SK-N-SH treated with all-trans-retinoic acid at 6 μM for 48 hours (cell line): ENCODE results near the gene ARRDC4.

Source experiments
- ARNTL ChIP-seq: fragments of 450-650 bp; formaldehyde crosslinking; IDR thresholded peaks from 2 replicates; pipeline ENCODE4 v1.5.0; 2020; ENCODE audit warnings: low read depth, mild to moderate bottlenecking, moderate library complexity, borderline replicate concordance
- CSDC2 ChIP-seq: fragments of 250-450 bp; sonication (Bioruptor Pico); IDR thresholded peaks from 2 replicates; pipeline ENCODE4 v1.5.0; 2020; ENCODE audit warnings: mild to moderate bottlenecking, moderate library complexity
- ESRRG ChIP-seq: fragments of 250-450 bp; sonication (Bioruptor Pico); IDR thresholded peaks from 2 replicates; pipeline ENCODE4 v1.6.1; 2021; ENCODE audit warnings: mild to moderate bottlenecking
- OSR1 ChIP-seq: fragments of 250-450 bp; sonication (Bioruptor Pico); IDR thresholded peaks from 2 replicates; pipeline ENCODE4 v1.8.0; 2022; ENCODE audit warnings: moderate library complexity, mild to moderate bottlenecking, inconsistent platforms
- TCF4 ChIP-seq: fragments of 250-450 bp; sonication (Bioruptor Pico); IDR thresholded peaks from 2 replicates; pipeline ENCODE4 v1.8.0; 2021; ENCODE audit warnings: mild to moderate bottlenecking, moderate library complexity, borderline replicate concordance
- TOX ChIP-seq: fragments of 250-450 bp; sonication (Bioruptor Pico); IDR thresholded peaks from 2 replicates; pipeline ENCODE4 v1.8.0; 2021; ENCODE audit warnings: mild to moderate bottlenecking, moderate library complexity, borderline replicate concordance
- ZC3H10 ChIP-seq: fragments of 250-450 bp; sonication (Bioruptor Pico); IDR thresholded peaks from 2 replicates; pipeline ENCODE4 v1.5.1; 2021; ENCODE audit warnings: mild to moderate bottlenecking, moderate library complexity
- ZFP3 ChIP-seq: fragments of 250-450 bp; sonication (Bioruptor Pico); IDR thresholded peaks from 2 replicates; pipeline ENCODE4 v1.5.0; 2020; ENCODE audit warnings: mild to moderate bottlenecking, moderate library complexity
- ZNF565 ChIP-seq: fragments of 450-650 bp; formaldehyde crosslinking; conservative IDR thresholded peaks from 2 replicates; pipeline ENCODE4 v1.5.0; 2020; ENCODE audit warnings: low read depth, mild to moderate bottlenecking, moderate library complexity
- TF ChIP-seq, protein P1 (sequence below): fragments of 250-450 bp; sonication (Bioruptor Pico); IDR thresholded peaks from 2 replicates; pipeline ENCODE4 v1.5.0; 2020; ENCODE audit warnings: mild to moderate bottlenecking, moderate library complexity
- TF ChIP-seq, protein P2 (sequence below): fragments of 250-450 bp; sonication (Bioruptor Pico); IDR thresholded peaks from 2 replicates; pipeline ENCODE4 v1.8.0; 2020; ENCODE audit warnings: mild to moderate bottlenecking, moderate library complexity, borderline replicate concordance
- TF ChIP-seq, protein P3 (sequence below): fragments of 250-450 bp; sonication (Bioruptor Pico); IDR thresholded peaks from 2 replicates; pipeline ENCODE4 v1.5.1; 2020; ENCODE audit warnings: low read depth, mild to moderate bottlenecking, moderate library complexity
- TF ChIP-seq, protein P4 (sequence below): fragments of 250-450 bp; sonication (Bioruptor Pico); IDR thresholded peaks from 2 replicates; pipeline ENCODE4 v1.8.0; 2021; ENCODE audit warnings: low read depth, mild to moderate bottlenecking, moderate library complexity, borderline replicate concordance

DNA sequence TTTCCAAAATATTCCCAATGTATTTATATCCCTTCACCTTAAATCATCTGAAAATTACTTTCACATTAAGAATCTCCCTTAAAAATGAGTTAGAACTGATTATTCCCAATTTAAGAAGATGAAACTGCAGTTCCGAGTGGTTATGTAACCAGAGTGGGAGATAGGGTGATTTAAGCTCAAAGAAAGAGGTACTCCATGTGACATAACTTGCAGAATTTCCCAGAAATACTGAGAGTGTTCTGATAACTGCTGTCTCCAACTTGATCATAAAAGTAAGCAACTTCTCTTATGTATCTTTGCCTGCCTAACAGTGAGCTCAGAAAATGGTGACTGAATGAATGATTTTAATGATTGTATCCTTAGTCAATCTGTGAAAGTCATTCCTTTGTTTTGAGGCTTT, 32.3 kb downstream of the ARRDC4 start:
- TF ChIP-seq, protein P1, sequence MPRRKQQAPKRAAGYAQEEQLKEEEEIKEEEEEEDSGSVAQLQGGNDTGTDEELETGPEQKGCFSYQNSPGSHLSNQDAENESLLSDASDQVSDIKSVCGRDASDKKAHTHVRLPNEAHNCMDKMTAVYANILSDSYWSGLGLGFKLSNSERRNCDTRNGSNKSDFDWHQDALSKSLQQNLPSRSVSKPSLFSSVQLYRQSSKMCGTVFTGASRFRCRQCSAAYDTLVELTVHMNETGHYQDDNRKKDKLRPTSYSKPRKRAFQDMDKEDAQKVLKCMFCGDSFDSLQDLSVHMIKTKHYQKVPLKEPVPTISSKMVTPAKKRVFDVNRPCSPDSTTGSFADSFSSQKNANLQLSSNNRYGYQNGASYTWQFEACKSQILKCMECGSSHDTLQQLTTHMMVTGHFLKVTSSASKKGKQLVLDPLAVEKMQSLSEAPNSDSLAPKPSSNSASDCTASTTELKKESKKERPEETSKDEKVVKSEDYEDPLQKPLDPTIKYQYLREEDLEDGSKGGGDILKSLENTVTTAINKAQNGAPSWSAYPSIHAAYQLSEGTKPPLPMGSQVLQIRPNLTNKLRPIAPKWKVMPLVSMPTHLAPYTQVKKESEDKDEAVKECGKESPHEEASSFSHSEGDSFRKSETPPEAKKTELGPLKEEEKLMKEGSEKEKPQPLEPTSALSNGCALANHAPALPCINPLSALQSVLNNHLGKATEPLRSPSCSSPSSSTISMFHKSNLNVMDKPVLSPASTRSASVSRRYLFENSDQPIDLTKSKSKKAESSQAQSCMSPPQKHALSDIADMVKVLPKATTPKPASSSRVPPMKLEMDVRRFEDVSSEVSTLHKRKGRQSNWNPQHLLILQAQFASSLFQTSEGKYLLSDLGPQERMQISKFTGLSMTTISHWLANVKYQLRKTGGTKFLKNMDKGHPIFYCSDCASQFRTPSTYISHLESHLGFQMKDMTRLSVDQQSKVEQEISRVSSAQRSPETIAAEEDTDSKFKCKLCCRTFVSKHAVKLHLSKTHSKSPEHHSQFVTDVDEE (CRISPR knock-in tag), result no peak
- TF ChIP-seq CSDC2 (CRISPR knock-in tag), result no peak
- TF ChIP-seq ZNF565 (CRISPR knock-in tag), result no peak
- TF ChIP-seq, protein P2, sequence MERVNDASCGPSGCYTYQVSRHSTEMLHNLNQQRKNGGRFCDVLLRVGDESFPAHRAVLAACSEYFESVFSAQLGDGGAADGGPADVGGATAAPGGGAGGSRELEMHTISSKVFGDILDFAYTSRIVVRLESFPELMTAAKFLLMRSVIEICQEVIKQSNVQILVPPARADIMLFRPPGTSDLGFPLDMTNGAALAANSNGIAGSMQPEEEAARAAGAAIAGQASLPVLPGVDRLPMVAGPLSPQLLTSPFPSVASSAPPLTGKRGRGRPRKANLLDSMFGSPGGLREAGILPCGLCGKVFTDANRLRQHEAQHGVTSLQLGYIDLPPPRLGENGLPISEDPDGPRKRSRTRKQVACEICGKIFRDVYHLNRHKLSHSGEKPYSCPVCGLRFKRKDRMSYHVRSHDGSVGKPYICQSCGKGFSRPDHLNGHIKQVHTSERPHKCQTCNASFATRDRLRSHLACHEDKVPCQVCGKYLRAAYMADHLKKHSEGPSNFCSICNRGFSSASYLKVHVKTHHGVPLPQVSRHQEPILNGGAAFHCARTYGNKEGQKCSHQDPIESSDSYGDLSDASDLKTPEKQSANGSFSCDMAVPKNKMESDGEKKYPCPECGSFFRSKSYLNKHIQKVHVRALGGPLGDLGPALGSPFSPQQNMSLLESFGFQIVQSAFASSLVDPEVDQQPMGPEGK (CRISPR knock-in tag), result no peak
- TF ChIP-seq ZFP3, result no peak
- no peak for TF ChIP-seq ZC3H10 (CRISPR knock-in tag)
- TF ChIP-seq ARNTL, result no peak
- TF ChIP-seq TCF4 (CRISPR knock-in tag), result no peak
- TF ChIP-seq TOX (CRISPR knock-in tag), result no peak
- TF ChIP-seq, protein P3, sequence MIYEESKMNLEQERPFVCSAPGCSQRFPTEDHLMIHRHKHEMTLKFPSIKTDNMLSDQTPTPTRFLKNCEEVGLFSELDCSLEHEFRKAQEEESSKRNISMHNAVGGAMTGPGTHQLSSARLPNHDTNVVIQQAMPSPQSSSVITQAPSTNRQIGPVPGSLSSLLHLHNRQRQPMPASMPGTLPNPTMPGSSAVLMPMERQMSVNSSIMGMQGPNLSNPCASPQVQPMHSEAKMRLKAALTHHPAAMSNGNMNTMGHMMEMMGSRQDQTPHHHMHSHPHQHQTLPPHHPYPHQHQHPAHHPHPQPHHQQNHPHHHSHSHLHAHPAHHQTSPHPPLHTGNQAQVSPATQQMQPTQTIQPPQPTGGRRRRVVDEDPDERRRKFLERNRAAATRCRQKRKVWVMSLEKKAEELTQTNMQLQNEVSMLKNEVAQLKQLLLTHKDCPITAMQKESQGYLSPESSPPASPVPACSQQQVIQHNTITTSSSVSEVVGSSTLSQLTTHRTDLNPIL (CRISPR knock-in tag), result no peak
- TF ChIP-seq, protein P4, sequence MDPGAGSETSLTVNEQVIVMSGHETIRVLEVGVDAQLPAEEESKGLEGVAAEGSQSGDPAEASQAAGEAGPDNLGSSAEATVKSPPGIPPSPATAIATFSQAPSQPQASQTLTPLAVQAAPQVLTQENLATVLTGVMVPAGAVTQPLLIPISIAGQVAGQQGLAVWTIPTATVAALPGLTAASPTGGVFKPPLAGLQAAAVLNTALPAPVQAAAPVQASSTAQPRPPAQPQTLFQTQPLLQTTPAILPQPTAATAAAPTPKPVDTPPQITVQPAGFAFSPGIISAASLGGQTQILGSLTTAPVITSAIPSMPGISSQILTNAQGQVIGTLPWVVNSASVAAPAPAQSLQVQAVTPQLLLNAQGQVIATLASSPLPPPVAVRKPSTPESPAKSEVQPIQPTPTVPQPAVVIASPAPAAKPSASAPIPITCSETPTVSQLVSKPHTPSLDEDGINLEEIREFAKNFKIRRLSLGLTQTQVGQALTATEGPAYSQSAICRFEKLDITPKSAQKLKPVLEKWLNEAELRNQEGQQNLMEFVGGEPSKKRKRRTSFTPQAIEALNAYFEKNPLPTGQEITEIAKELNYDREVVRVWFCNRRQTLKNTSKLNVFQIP (CRISPR knock-in tag), result no peak
- no peak for TF ChIP-seq OSR1
- no peak for TF ChIP-seq ESRRG
